Endothelial cell of umbilical vein (primary cell): ENCODE results near the gene SYK. TPM values are rescaled to one million over a fixed set of nuclear protein-coding genes. Genes with fewer than 3 reads are reported as not detected.

ENCODE experiments used
- BruUV-seq: library from RNA; stranded (reverse); fragments of 400-500 nt; replicated peaks from 2 replicates; lab custom pipeline; 2021; lab: Mats Ljungman, UMichigan
- CTCF ChIA-PET: fragments of 300-600, 350-600 bp; sonication (Branson Sonifier 250); formaldehyde crosslinking; loops from one replicate; lab custom pipeline; 2021; ENCODE audit warnings: antibody characterized with exemption, inconsistent platforms; lab: Charles Lee
- POLR2A ChIA-PET: fragments of 300-600, 350-600 bp; sonication (Branson Sonifier 250); formaldehyde crosslinking; loops from one replicate; lab custom pipeline; 2021; ENCODE audit warnings: antibody characterized with exemption, inconsistent platforms; lab: Charles Lee
- DNase-seq: peaks from one replicate; pipeline ENCODE4 v3.0.0-alpha.2; 2011; ENCODE audit warnings: low read depth, low spot score
- FAIRE-seq: peaks from 2 replicates; lab custom pipeline; 2011; peaks lifted over from hg19 to GRCh38; lab: Jason Lieb, UNC
- H2AFZ ChIP-seq: 2 replicates; pipeline ENCODE4 v1.6.0; 2012; ENCODE audit warnings: low read depth, low read length, control low read depth, inconsistent platforms
- H3K27ac ChIP-seq: 2 replicates; pipeline ENCODE4 v1.5.1; 2011; ENCODE audit warnings: low read depth, mild to moderate bottlenecking, control low read depth, low read length, moderate library complexity; ENCODE audit not compliant: insufficient read depth
- H3K27me3 ChIP-seq, 2 experiments: 2 replicates each; pipeline versions ENCODE4 v1.6.0 to v1.6.1; 2011; ENCODE audit warnings: low read length in 2 of 2, mixed read lengths in 1 of 2; ENCODE audit not compliant: control insufficient read depth in 2 of 2, insufficient read depth in 2 of 2
- H3K36me3 ChIP-seq, 2 experiments: 2 replicates in 1 of 2; 3 replicates in 1 of 2; pipeline ENCODE4 v1.5.1; 2011; ENCODE audit warnings: low read length in 2 of 2, mild to moderate bottlenecking in 1 of 2, moderate library complexity in 1 of 2; ENCODE audit not compliant: control insufficient read depth in 2 of 2, insufficient read depth in 2 of 2; ENCODE audit errors: extremely low read depth in 1 of 2
- H3K4me1 ChIP-seq: 3 replicates; pipeline ENCODE4 v1.5.1; 2011; ENCODE audit warnings: mild to moderate bottlenecking, low read length; ENCODE audit not compliant: control insufficient read depth, insufficient read depth; ENCODE audit errors: extremely low read depth
- H3K4me2 ChIP-seq: 2 replicates; pipeline ENCODE4 v1.6.1; 2011; ENCODE audit warnings: low read length, control low read depth, mixed read lengths; ENCODE audit not compliant: insufficient read depth
- H3K4me3 ChIP-seq, 3 experiments: fragments of 200-600 bp in 1 of 3; sonication (generic), shearing (Covaris generic) in 1 of 3; replicated peaks in 1 of 3; 2 replicates each; pipeline ENCODE4 v1.5.1; 2011 to 2016; ENCODE audit warnings: control low read depth in 3 of 3, low read length in 3 of 3, mild to moderate bottlenecking in 2 of 3, inconsistent platforms in 1 of 3, low read depth in 1 of 3, moderate library complexity in 1 of 3; ENCODE audit not compliant: insufficient read depth in 1 of 3
- H3K79me2 ChIP-seq: 2 replicates; pipeline ENCODE4 v1.6.0; 2012; ENCODE audit warnings: low read length, inconsistent platforms; ENCODE audit not compliant: control insufficient read depth, insufficient read depth
- H3K9ac ChIP-seq: replicated peaks from 2 replicates; pipeline ENCODE3; 2011; ENCODE audit warnings: low read length, control low read depth; ENCODE audit not compliant: insufficient read depth; ENCODE audit errors: extremely low read depth
- H3K9me1 ChIP-seq: replicated peaks from 3 replicates; pipeline ENCODE4 v1.6.0; 2011; ENCODE audit warnings: mild to moderate bottlenecking, low read length; ENCODE audit not compliant: control insufficient read depth, insufficient read depth; ENCODE audit errors: extremely low read depth
- H3K9me3 ChIP-seq: replicated peaks from 2 replicates; pipeline ENCODE4 v1.5.1; 2012; ENCODE audit warnings: low read length, inconsistent platforms; ENCODE audit not compliant: control insufficient read depth, insufficient read depth
- H4K20me1 ChIP-seq: replicated peaks from 2 replicates; pipeline ENCODE3; 2011; ENCODE audit warnings: mild to moderate bottlenecking, low read length; ENCODE audit not compliant: control insufficient read depth, insufficient read depth; ENCODE audit errors: extremely low read depth
- EZH2 ChIP-seq: IDR thresholded peaks from 2 replicates; pipeline ENCODE4 v1.6.1; 2012; ENCODE audit warnings: borderline replicate concordance, low read depth, mild to moderate bottlenecking, moderate library complexity, low read length, inconsistent platforms; ENCODE audit not compliant: severe bottlenecking
- FOS ChIP-seq: IDR thresholded peaks from 2 replicates; pipeline ENCODE4 v1.6.1; 2011; ENCODE audit warnings: mild to moderate bottlenecking, low read length, moderate library complexity, borderline replicate concordance; ENCODE audit not compliant: insufficient read depth
- GATA2 ChIP-seq: IDR thresholded peaks from 2 replicates; pipeline ENCODE4 v1.7.0; 2011; ENCODE audit warnings: low read depth, mild to moderate bottlenecking, moderate library complexity, mixed read lengths, low read length; ENCODE audit not compliant: insufficient read length, insufficient read depth
- JUN ChIP-seq: IDR thresholded peaks from 2 replicates; pipeline ENCODE4 v1.6.1; 2011; ENCODE audit warnings: borderline replicate concordance, low read depth; ENCODE audit not compliant: insufficient read length, insufficient read depth
- MAX ChIP-seq: IDR thresholded peaks from 2 replicates; pipeline ENCODE4 v1.6.1; 2011; ENCODE audit not compliant: insufficient read depth, insufficient read length
- MYC ChIP-seq: IDR thresholded peaks from one replicate; pipeline ENCODE4 v1.6.1; 2011; ENCODE audit warnings: mild to moderate bottlenecking, low read depth, low read length
- POLR2A ChIP-seq: IDR thresholded peaks from 2 replicates; pipeline ENCODE4 v1.6.1; 2012; ENCODE audit warnings: low read depth, mild to moderate bottlenecking, control low read depth, low read length
- POLR2AphosphoS5 ChIP-seq: IDR thresholded peaks from 2 replicates; pipeline ENCODE4 v1.6.1; 2012; ENCODE audit warnings: low read depth, mild to moderate bottlenecking, control low read depth, low read length, moderate library complexity; ENCODE audit not compliant: insufficient read depth
- dilution Hi-C: fragments of 300-500 bp; cut with MboI; formaldehyde crosslinking; loops from one replicate; pipeline ENCODE4 v1.15.0; 2019; ENCODE audit warnings: low sequenced_read_pairs; ENCODE audit not compliant: extremely low pct_ligation_motif_present
- intact Hi-C: fragments of 100-400 bp; cut with micrococcal nuclease; formaldehyde crosslinking; loops from one replicate; pipeline ENCODE4 v1.10.0; 2022
- polyA plus RNA-seq, 4 experiments: library from polyadenylated mRNA; depleted of rRNA in 3 of 4; stranded (reverse) in 3 of 4; unstranded in 1 of 4; fragments of >200 nt; gene quantifications; 2 replicates each; pipeline versions ENCODE4 v1.2.1 to v1.2.3, GENCODE V29; 2011 to 2012; ENCODE audit warnings: missing spikeins in 1 of 4
- total RNA-seq: library from RNA; stranded (reverse); gene quantifications from 2 replicates; pipeline ENCODE4 v1.2.3, GENCODE V29; 2021
- TF ChIP-seq, protein P1 (sequence below), 2 donors: IDR thresholded peaks; 1 replicate in 1 of 2; 2 replicates in 1 of 2; pipeline ENCODE4 v1.5.1; 2011; ENCODE audit warnings: low read length in 2 of 2, mild to moderate bottlenecking in 2 of 2, moderate library complexity in 2 of 2, control low read depth in 1 of 2, inconsistent platforms in 1 of 2, low read depth in 1 of 2; ENCODE audit not compliant: insufficient read depth in 1 of 2; ENCODE audit errors: extremely low read depth in 1 of 2

Gene SYK
- total and polyA plus RNA-seq, 2 donors (not counting 3 experiments of a cell fraction or from before 2014, with no cell fraction given) = not detected

DNA sequence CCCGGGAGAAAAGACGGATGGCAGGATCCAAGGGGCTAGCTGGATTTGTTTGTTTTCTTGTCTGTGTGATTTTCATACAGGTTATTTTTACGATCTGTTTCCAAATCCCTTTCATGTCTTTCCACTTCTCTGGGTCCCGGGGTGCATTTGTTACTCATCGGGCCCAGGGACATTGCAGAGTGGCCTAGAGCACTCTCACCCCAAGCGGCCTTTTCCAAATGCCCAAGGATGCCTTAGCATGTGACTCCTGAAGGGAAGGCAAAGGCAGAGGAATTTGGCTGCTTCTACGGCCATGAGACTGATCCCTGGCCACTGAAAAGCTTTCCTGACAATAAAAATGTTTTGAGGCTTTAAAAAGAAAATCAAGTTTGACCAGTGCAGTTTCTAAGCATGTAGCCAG is 94.2 kb downstream of the SYK start:
- FAIRE-seq (no peak), DNase-seq (no peak)
- BruUV-seq = no TSS peak
- Histone ChIP-seq H4K20me1 (no peaks in the 10 kb centered on the region), H3K27ac (no peak overlapping the region), H3K4me2 (no peak overlapping the region), H3K4me1 (no peaks in the 10 kb centered on the region), H3K9me3 (no peaks in the 10 kb centered on the region), H3K36me3 (no peaks in the 10 kb centered on the region), H3K79me2 (no peaks in the 10 kb centered on the region), H3K9ac (no peak overlapping the region), H2AFZ (no peak overlapping the region), H3K9me1 (no peaks in the 10 kb centered on the region), H3K4me3 (no peak overlapping the region), H3K27me3 (peaks cover 2 to 8% of the 10 kb centered on the region in 2 experiments)
- POLR2A ChIA-PET = no interaction called here
- dilution Hi-C loops = no loop called here
- CTCF ChIA-PET = interaction anchor here (1.0 to 3.3 kb wide), 3 partner anchors 19 to 1298 kb away, joined by 3 to 13 read pairs (median 12); no protein-coding TSS in a partner anchor
- intact Hi-C loops = no loop called here
- no peak for TF ChIP-seq FOS
- TF ChIP-seq POLR2A = no peak
- TF ChIP-seq, protein P1, sequence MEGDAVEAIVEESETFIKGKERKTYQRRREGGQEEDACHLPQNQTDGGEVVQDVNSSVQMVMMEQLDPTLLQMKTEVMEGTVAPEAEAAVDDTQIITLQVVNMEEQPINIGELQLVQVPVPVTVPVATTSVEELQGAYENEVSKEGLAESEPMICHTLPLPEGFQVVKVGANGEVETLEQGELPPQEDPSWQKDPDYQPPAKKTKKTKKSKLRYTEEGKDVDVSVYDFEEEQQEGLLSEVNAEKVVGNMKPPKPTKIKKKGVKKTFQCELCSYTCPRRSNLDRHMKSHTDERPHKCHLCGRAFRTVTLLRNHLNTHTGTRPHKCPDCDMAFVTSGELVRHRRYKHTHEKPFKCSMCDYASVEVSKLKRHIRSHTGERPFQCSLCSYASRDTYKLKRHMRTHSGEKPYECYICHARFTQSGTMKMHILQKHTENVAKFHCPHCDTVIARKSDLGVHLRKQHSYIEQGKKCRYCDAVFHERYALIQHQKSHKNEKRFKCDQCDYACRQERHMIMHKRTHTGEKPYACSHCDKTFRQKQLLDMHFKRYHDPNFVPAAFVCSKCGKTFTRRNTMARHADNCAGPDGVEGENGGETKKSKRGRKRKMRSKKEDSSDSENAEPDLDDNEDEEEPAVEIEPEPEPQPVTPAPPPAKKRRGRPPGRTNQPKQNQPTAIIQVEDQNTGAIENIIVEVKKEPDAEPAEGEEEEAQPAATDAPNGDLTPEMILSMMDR (IDR thresholded peaks at IDR 0.05; ENCODE audit: extremely low read depth in 1 of 2, insufficient read depth in 1 of 2, low read depth in 1 of 2, low read length in 2 of 2) = no peak
- no peak for TF ChIP-seq MAX
- no peak for TF ChIP-seq EZH2
- TF ChIP-seq GATA2 = no peak
- no peak for TF ChIP-seq POLR2AphosphoS5
- TF ChIP-seq MYC = no peak
- TF ChIP-seq JUN = no peak
